ENCODE data around the gene TSC2.

TSC2 gene

GRCh38 chr16:2047330-2048115 is at the start of gene TSC2, which contains the start of gene NTHL1:
Gene TSC2 (plus strand): TSS chr16:2047985. CDS start chr16:2048616, 631 bp downstream.
Gene NTHL1 (minus strand): TSS chr16:2047834. CDS start chr16:2047823, 11 bp downstream.
- in situ Hi-C loops (cut with MboI; ENCODE audit: low sequenced_read_pairs) = no loop called here

DNA sequence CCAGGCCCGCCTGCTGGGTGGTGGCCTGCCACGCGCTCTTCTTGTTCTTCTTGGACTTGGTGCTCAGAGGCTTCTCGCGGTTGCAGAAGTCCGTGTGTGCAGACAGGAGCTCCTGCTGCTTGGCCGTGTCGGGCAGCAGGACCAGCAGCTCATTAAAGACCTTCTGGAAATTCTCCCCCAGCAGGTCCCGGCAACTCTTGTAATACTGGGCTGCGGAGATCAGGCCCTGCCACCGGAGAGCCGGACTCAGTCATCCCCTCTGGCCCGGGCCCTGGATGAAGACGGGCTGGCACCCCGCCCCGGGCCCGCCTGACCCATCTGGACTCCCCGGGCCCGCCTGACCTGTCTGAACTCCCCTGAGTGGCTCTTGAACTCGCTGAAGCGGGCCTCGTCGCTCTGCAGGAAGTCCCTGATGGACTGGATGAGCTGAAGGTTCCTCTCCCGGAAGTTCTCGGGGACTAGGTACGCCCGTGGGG is 49.4 kb upstream of the TSC2 start:
- in situ Hi-C loops (cut with MboI; ENCODE audit: low sequenced_read_pairs) = no loop called here

DNA sequence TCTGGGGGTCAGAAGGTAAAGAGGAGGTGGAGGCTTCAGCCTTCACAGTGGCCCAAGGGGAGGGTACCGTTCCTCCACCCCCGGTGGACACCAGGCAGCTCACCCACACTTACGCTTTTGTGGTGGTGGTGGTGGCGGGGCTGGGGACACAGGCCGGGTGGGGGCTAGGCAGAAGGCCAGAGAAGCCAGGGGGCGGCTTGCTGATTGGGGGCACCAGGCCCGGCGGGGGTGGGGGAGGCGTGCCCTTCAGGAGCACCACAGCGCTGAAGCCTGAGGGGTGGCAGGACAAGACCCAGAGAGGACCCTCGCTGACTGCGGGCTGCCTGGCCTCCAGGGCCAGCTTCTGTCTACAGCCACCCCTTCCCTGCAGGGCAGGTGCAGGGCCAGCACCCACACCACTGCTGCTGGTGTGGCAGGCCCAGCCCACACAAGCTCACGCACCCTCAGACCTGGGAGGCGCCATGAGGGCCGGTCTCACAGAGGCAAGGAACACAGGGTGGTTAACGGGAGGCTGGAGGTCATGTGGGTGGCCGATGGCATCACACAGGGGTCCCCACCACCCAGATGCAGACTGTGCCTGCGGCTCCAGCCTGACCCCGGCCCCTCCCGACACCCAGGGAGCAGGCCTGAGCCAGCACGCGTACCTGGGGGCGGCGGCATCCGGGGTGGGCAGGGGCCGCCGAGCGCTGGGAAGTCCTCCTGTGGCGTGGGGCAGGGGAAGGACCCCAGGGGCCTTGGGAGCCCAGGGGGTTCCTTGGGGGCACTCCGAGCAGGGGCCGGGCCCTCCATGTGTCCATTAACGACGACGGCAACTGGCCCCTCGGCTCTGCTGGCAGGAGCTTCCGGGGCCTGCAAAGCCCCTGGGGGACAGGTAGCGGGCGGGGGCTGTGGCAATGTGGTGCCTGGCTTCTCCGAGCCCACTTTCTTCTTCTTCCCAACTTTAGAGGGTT is 48.7 kb upstream of the TSC2 start:
- in situ Hi-C loops (cut with MboI; ENCODE audit: low sequenced_read_pairs) = no loop called here

- in situ Hi-C loops (cut with MboI; ENCODE audit: low sequenced_read_pairs) = no loop called here
Observed at GRCh38 chr16:1999866-2000514, 47.8 kb upstream of the TSC2 start.

DNA sequence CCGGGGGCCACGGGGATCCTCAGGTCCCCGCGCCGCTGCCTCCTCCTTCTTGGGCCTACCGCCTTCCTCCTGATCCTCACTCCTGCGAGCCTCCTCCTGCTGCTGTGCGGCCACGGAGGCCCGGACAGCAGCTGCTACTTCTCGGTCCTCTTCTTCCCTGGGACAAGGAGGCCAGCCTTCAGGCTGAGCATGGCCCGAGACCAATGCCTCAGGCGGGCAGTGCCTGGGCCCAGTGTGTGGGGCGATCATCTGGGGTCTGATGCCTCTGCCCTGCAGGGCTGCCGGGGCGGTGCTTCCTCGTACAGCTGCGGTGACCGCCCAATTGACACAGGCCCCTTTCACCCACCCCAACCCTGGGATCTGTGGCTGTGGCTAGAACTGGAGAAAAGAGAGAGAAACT is 46.8 kb upstream of the TSC2 start:
- in situ Hi-C loops (cut with MboI; ENCODE audit: low sequenced_read_pairs) = no loop called here

DNA sequence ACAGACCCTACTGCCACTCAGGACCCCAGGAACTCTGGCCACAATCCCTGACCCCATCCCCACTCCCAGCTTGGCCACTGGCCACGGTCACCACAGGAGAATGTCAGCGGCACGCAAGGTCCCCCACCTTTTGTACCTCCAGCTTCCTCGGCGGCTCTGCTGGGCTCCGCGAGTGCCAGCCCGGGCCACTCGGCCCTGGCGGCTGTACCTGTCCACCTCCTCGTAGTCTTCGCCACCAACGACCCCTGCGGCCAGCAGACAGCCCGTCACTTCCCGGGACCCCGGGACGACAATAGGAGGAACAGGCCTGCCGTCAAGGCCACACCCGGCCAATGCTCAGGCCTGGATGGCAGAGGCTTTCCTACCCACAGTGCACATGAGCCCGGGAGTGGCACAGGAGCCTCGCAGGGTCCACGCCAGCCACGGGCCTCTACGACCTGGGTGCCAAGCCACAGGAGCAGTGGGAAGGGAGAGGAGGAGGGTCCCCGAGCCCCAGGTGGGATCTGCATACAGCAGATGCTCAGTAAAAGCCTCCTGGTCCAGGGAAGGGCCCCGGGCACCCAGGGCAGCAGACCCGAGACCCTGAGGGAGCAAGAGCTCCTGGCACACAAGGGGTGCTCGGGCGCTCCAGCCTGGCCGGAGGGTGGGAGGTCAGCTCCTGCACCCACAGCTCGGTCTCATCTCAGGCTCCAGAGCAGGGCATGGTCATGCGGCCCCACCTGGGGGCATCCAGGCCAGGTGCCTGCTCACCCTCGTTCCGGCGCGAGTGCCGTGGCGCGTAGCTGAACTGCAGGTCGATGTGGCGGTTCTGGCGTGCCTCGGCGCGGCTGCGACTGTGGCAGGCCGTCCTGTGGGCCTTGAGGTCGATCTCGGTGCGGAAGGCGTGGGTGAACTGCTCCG is 46.1 kb upstream of the TSC2 start:
- in situ Hi-C loops (cut with MboI; ENCODE audit: low sequenced_read_pairs) = no loop called here

GRCh38 chr16:2002406-2003230 is 45.2 kb upstream of the TSC2 start:
- in situ Hi-C loops (cut with MboI; ENCODE audit: low sequenced_read_pairs) = no loop called here

GRCh38 chr16:2003231-2003826 is 44.5 kb upstream of the TSC2 start:
- in situ Hi-C loops (cut with MboI; ENCODE audit: low sequenced_read_pairs) = no loop called here

- in situ Hi-C loops (cut with MboI; ENCODE audit: low sequenced_read_pairs) = no loop called here
Observed at GRCh38 chr16:2003827-2004641, 43.8 kb upstream of the TSC2 start.

GRCh38 chr16:2004795-2005517 is 42.8 kb upstream of the TSC2 start:
- in situ Hi-C loops (cut with MboI; ENCODE audit: low sequenced_read_pairs) = no loop called here

GRCh38 chr16:2005646-2006045 is 42.1 kb upstream of the TSC2 start:
- in situ Hi-C loops (cut with MboI; ENCODE audit: low sequenced_read_pairs) = no loop called here

GRCh38 chr16:2006317-2006716 is 41.5 kb upstream of the TSC2 start:
- in situ Hi-C loops (cut with MboI; ENCODE audit: low sequenced_read_pairs) = no loop called here

DNA sequence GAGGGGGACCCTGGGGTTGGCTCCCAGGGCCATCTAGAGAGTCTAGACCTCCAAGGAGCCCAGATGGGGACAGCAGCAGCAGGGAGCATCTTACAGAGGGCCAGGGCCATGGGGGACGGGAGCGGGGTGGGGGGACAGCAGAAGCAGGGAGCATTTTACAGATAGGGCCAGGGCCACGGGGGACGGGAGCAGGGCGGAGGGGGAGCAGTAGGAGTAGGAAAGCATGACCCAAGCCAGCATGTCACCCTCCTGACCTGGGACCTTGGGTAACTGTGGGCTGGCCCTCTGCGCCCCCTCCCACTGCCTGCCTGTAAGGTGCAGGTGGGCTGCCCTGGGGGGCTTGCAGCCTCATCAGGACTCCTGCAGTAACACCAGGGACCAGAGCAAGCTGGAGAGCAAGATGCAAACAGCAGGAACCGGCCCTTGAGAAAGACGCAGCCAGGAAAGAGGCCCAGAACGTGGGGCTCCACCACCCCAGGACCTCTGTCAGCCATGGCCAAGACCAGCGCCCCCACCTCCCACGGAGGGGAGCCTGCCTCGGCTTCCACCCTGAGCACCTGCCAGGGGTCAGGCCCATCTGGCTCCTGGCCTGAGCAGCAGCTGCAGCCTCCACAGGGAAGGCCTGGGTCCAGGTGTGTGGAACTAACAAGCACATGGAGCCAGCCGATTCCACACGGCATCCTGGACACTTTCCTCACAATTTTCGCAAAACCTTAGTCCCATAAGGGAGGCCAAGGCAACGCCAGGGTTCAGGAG is 40.5 kb upstream of the TSC2 start:
- in situ Hi-C loops (cut with MboI; ENCODE audit: low sequenced_read_pairs) = no loop called here

GRCh38 chr16:2008009-2008526 is 39.7 kb upstream of the TSC2 start:
- in situ Hi-C loops (cut with MboI; ENCODE audit: low sequenced_read_pairs) = no loop called here

GRCh38 chr16:2008631-2009163 is 39.1 kb upstream of the TSC2 start:
- in situ Hi-C loops (cut with MboI; ENCODE audit: low sequenced_read_pairs) = no loop called here

GRCh38 chr16:2009164-2009711 is 38.5 kb upstream of the TSC2 start:
- in situ Hi-C loops (cut with MboI; ENCODE audit: low sequenced_read_pairs) = no loop called here
